Right lung (tissue), 5 donors: ENCODE results near the gene TCFL5. TPM values are rescaled to one million over a fixed set of nuclear protein-coding genes. Genes with fewer than 3 reads are reported as not detected.

ENCODE experiments used
- DNase-seq, 2 donors: peaks; one replicate each; pipeline ENCODE4 v3.0.0-alpha.2; 2013
- polyA plus RNA-seq, 5 donors: library from polyadenylated mRNA; unstranded; fragments of 120-200 nt; gene quantifications; one replicate each; pipeline versions ENCODE4 v1.2.1 to v1.2.3, GENCODE V29; 2013; ENCODE audit warnings: inconsistent platforms in 1 of 5, low replicate concordance in 1 of 5; ENCODE audit not compliant: insufficient read length in 5 of 5, insufficient read depth in 1 of 5

The TCFL5 gene
- polyA plus RNA-seq, 5 donors, result 11.1 to 13.0 (median 11.5) TPM

DNA sequence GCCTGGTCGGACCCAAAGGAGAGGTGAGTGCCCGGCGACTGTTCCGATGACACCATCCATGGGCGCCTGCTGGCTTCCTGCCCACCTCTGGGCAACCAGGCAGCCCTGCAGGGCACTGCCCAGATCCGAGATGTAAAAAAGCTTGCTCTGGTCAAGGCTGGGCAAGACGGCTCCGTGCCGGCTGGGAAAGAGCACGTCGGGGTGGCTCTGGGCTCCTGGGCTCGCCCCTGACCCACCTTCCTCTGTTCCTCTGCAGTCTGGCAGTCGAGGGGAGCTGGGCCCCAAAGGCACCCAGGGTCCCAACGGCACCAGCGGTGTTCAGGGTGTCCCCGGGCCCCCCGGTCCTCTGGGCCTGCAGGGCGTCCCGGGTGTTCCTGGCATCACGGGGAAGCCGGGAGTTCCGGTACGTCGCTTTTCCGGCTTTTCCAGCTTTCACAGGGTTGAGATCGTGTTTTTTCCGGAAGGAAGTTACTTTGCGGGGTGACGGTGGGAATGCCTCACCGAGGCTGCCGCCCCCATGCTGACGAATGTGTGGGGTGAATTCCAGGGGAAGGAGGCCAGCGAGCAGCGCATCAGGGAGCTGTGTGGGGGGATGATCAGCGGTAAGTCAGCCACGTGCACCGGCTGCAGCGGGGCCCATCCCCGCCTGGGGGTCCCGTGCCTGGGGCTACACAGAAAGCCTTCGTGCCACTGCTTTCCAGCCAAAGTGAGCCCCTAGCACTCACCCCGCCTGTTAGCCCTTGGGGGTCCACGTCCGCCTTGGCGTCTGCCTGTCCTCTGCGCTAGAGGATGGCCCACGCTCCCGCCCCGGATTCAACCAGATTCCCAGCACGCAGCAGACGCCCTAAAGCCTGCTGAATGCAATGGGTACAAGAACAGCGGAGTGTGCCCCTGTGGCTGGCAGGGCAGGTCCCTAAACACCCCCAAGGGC is 25.4 kb downstream of the TCFL5 start:
- no peak for DNase-seq

DNA sequence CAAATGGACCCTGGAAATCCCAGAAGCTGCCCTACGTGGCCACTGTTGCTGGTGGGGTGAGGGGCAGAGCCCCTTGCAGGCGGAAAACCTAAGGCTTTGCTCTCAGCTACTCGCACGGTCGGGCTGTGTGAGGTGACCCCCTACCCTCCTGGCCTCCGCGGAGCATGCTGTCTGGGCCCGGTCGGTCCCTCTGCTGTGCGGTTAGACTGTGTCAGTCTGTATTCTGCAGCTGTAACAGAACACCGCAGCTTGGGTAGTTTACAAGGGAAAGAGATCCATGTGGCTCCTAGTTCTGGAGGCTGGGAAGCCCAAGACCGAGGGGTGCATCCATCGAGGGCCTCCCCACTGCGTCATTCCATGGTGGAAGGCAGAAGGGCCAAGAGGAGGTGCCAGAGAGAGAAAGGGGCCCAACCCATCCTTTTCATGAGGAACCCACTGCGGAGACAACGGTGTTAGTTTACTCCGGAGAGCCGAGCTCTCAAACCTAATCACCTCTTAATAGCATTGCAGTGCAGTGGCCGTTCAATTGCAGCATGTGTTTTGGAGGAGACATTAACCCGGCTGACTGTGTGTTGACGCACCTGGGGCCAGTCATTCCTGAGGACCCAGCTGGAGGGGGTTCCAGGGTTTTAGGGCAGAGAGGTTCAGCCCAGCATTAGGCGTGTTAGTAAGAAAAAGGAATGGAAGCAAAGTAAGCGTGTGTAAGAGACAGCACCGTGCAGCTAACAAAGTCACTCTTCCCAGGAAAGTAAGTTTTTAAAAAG is 26.5 kb downstream of the TCFL5 start:
- DNase-seq, result no peak

DNA sequence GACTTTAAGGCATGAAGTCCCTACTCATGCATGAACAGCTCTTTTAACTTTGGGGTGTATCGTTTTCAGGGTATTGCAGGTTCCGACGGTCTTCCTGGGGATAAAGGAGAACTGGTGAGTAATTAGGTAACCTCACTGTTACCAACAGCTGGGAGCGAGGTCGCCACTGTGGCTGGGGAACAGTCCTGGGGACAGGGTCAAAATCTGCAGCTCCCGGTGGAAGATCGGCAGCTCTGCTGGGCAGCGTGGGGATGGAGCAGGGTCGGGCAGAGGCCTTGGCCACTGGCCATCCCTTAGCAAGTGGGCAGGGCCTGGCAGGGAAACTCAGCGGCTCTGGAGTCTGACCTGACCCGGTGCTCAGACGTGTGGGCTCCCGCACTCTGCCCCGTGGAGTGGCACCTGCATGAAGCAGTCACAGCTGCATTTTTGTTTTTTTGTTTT is 28.7 kb downstream of the TCFL5 start:
- DNase-seq, result no peak

DNA sequence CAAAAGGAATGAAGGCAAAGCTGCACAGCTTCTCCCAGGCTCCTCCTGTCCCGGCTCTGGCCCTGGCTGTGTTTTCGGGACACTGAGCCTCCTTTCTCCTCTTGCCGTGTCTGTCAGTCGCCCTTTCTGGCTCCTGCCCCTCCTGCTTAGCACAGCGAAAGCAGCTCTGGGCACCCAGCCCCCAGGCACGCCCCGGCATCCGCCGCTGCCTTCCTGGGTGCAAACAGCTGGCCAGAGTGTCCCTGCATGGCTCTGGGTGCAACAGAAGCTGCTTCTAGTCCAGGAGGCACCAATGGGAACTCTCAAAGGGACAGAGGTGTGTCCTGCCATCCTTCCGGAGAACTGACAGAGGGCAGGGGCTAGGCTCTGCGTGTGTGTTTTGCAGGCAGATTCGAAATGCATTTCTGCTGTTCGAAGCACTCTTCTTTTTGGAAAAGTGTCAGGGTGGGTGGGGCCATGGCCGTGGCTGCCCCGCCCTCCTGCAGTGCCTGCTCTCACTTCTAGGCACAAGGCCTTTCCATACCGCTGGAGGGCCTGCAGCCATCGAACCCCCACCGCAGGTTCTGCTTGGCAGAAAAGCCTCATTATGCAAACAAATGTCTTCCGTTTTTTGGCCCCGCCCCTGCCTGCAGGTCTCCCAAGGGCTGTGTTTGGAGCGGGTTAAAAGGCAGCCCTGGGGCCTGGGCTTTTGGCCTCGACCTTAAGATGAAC is 29.3 kb downstream of the TCFL5 start:
- DNase-seq, result no peak

DNA sequence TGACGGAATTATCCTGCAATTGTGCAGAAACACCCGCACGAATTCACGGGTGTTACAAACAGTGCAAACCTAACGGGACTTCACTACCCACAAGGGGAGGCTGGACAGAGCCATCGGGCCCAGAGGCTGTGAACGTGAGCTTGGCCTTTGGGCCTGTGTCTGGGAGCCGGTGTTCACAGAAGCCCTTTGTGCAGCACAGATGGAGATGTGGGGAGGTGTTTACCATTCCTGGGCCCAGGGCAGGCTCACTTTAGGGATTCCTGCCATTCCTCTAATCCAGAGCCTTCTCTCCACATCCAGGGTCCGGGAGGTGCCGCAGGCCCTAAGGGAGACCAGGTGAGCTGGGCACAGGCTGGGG is 29.8 kb downstream of the TCFL5 start:
- no peak for DNase-seq

DNA sequence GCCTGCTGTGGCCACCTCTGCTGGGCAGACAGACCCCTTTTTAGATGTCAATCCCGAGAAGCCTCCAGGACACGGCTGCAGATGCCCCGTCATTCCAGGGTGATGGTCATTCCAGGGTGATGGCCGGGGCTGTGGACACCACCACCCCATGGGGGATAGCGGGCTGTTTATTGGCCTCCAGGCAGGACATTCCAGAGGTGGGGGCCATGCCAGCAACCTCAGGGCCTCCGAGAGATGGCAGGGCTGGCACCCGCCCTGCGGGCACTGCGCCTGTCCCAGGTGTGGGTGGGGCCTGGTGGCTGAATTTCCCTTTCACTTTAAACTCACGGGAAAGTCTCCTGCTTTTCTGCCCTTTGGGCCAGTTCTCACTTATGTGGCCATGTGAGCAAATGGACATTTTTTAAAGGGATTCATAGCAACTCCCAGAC is 30.2 kb downstream of the TCFL5 start:
- no peak for DNase-seq

DNA sequence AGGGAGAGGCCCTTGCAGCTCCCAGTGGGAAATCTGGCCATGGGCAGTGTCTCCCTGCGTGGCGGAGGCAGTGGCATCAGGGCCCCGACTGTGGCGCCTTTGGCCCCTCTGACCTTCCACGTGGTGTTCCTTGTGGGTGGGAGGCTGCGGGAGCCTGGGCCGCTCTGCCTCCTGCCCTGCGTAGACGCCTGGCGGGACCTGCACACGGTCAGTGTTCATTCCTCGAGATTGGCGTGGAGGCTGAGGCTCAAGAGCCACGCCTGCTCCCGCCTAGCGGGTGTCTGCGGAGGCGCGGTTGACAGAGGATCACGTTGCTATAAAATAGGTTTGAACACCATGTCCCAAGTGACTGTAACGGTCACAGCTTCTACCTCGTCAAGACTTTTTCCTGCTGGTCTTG is 30.8 kb downstream of the TCFL5 start:
- DNase-seq, result no peak

DNA sequence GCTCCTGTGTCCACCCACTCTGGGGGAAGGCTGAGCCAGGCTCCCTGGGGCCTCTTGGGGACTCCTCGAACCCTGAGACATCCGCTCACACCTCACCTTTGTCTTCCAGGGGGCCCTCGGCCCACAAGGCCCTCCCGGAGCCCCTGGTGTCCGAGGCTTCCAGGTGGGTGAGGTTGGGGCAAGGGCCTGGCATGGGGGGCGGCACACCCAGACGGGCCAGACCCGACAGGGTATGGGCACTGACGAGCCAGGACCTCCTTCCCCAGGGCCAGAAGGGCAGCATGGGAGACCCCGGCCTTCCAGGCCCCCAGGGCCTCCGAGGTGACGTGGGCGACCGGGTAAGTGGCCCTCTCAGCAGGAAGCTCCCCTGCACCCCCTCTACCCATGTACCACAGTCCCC is 31.4 kb downstream of the TCFL5 start:
- DNase-seq, result no peak

DNA sequence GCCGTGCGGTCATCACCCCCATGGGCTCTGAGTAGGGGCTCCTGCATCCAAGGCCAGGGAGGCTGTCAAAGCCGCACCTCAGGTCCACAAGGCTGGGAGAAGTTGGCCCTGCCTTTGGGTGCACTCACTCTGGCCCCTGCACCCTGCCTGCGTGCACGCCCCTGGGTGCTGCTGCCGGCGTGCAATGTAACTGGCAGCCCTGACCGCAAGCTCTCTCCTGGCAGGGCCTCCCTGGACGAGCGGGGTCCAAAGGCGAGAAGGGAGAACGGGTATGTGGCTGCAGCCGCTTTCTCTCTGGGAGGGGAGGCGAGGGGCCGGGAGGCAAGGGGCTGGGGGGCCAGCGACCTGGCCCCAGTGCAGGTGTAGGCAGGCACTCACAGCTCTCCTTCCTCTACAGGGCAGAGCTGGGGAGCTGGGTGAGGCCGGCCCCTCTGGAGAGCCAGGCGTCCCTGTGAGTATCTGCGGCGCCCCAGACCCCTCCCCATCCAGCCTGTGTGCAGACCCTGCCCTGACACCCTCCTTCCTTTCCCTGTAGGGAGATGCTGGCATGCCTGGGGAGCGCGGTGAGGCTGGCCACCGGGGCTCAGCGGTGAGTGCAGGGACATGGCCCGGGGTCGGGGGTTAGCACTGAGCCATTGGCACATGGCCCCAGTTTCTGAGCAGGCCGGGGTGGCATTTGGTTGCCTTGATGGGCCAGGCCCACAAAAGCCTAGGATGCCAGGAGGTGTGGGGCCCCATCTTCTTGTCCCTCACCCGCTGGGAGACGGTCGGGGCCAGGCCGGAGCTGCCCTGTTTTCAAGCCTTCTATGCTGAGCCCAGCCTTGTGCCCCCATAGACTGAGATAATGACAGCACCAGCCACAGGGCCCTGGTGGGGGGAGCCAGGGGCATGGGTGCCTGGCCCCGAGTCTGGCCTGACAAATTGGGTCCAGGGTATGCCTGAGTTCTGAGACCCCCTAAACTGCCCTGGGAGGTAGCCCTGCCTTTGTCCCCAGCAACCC is 32.1 kb downstream of the TCFL5 start:
- no peak for DNase-seq

DNA sequence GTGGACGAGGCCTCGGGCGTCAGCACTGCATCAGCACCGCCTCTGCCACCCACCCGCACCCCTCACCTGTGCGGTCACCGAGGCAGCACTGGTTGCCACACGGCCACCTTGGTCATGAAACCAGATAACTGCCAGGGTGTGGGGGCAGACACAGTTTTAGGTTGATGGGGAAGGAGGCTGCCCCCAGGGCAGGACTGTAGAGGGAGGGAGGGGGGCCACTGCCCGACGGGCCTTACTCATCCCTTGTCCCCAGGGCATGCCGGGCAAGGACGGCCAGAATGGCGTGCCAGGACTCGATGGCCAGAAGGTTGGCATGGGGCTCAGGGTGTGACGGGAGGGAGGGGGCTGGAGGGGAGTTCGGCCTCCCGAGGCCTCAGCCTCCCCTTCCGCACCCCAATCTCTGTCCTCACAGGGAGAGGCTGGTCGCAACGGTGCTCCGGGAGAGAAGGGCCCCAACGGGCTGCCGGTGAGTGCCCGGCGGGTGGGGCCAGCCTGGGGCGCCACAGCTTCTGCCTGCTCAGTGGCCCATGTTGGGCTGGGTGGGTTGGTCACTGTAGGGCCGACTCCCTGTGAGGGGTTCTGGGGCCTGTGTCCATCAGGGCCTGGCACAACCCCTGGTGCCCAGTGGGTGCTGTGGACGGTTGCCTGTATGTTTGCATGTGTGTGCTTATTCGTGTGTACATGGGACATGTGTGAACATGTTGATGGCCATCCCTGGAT is 33.0 kb downstream of the TCFL5 start:
- DNase-seq, result no peak

DNA sequence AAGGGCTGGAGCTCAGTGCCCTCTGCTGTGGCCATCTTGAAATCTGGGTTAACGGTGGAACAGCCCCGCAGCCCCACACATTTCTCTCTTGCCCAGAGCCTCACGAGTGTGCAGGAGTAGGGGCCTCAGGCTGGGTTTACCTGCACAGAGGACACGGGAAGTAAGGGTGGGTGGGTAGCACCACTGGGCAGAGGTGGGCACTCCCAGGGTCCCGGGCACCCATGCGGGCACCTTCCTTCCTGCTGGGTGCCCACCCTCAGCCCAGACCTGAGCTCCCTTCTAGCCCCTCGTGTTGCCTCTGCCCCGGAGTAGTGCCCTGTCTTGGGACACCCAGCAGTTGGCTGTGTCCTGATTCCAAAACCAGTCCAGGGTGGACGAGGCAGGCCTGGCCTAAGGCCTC is 33.6 kb downstream of the TCFL5 start:
- DNase-seq, result no peak

DNA sequence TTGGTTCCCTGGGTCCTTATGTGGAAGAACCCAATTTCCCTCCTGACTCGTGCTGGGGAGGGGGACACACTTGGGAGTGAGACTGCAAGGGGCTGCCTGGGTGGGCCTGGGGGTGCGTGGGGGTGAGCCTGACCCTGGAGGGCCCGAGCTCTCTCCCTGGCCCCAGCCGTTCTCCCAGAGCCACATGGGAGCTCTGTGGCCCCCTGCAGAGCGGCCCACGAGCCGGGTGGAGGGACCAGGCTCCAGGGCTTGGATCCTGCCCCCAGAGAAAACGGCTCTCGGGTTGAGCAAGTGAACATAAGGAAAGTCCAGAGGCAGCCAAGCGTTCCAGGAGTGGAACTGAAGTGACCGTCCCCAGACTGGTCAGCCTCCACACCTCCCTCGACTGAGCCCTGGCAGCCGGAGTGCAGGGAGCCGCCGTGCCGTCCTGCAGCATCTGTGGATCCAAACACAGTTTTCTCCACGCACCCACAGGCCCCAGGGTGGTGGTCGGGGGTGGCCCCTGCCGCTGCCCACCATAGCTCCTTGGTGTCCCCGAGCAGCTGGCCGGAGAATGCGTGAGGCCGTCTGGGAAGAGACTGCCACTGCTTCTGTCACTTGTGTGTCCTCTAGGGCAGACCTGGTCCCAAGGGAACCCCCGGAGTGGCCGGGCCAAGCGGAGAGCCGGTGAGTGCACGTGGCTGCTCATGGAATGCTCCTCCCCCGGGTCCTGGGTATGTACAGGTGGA is 34.1 kb downstream of the TCFL5 start:
- no peak for DNase-seq

DNA sequence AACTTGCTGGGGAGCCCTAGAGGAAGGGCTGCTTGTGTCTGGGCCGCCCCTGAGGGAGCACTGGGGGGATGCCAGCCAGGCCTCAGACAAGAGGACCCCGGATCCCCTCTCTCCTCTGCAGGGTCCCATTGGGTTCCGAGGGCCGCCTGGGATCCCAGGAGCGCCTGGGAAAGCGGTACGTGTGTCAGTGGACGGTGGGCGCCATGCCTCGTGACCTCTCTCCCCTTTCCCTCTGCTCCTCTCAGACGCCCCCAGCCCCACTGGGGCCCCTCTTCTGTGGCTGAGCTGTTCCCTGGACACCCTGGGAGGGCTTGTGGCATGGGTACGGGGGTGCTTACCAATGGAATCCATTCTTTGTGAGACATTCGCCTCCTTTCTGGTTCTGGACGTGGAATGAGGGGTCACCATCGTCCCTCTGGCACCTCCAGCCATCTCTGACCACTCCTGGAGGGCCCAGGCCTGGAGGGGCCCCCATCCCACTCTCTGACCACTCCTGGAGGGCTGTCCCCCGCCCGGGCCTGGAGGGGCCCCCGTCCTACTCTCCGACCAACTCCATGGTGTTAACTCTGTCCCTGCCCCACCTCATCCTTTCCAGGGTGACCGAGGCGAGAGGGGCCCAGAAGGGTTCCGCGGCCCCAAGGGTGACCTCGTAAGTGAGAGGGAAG is 34.8 kb downstream of the TCFL5 start:
- DNase-seq, result no peak

DNA sequence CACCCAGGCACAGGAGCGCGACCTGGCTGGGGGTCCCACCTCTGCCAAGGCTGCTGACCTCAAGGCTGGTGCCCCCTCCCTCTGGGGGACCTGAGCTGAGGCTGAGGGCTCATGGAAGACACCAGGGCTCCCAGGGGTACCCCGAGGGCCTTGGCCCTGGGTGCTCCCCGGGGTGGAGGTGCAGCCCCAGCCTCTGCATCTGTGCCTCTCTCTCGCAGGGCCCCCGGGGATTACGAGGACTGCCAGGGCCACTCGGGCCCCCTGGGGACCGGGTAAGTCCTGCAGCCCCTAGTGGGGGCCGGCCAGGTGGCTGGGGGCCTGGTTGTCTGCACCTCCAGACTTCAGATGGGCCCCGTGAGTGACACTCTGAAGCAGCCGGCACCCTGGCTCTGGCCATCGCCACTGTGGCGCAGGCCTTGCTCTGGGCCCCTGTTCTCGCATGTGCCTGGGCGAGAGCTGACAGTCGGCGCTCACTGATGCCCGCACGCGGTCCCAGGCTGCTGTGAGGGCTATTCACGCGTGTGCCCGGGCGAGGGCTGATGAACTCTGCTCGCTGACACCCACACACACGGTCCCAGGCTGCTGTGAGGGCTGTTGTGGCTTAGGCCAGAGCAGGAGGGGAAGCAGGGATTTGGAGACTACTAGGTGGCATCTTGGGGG is 35.5 kb downstream of the TCFL5 start:
- no peak for DNase-seq

DNA sequence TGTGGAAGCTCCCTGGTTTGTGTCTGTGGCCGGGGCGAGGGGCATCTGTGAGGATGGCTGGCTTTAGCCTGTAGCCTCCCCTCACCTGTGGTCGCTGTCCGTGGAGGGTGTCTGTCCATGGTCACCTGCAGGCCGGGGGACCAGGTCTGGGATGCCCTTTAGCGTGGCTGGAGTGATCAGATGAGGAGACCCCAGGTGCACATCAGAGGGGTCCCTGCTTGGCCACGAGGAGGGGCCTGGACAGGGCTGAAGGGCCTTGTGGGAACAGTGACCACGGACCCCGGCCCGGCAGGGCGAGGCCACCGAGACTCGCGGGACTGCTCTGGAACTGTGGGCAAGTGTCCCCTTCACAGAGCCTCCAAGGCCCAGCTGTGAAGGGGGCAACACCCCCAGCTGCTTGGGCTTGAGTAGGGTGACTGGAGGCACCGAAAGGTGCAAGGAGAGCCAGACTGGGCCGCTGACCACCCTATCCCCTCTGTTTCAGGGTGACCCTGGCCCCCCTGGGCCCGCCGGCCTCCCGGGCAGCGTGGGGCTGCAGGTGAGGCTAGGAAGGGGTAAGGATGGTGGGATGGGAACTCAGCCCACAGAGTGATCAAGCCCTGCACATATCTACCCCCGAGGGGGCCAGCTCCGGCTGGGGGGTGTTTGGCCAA is 36.2 kb downstream of the TCFL5 start:
- DNase-seq, result no peak

DNA sequence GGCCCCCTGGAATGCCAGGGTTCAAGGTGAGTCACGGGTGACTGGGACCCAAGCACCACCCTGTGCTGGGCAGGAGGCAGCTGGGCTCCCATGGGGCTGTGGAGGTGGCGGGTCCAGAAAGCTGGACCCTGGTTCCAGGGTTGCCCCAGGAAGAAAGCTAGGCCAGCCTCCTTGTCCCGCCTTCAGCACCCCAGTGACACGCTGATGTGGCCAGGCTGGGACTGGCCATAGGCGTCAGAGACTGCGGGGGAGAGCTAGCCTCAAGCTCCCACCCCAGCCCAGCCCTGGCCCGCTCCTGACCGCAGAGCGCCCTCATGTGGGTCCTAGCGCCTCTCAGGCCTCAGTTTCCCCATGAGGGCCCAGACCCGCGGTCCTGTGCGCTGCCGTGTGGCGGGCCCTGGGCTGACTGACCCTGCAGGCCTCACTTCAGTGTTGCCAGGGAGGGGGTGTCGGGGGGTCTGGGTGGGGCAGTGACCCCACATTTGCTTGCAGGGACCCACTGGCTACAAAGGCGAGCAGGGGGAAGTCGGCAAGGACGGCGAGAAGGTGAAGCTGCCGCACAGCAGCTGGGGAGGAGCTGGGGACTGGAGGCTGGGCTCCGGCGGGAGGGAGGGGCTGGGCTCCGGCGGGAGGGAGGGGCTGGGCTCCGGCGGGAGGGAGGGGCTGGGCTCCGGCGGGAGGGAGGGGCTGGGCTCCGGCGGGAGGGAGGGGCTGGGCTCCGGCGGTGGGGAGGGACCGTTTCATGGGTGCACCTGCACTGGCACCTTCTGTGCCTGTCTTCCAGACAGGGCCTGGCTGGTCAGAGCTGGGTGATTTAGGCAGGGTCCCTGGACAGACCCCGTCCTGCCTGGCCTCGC is 36.9 kb downstream of the TCFL5 start:
- no peak for DNase-seq
